ENCODE results near the gene VCY. TPM values are rescaled to one million over a fixed set of nuclear protein-coding genes. Genes with fewer than 3 reads are reported as not detected.
"Not testable (repeated sequence)": the region's sequence is repeated elsewhere in the genome, so short reads cannot be mapped to it uniquely, and the experiment has no call there.

Gene VCY
- not detected in 2 replicates for total RNA-seq

DNA sequence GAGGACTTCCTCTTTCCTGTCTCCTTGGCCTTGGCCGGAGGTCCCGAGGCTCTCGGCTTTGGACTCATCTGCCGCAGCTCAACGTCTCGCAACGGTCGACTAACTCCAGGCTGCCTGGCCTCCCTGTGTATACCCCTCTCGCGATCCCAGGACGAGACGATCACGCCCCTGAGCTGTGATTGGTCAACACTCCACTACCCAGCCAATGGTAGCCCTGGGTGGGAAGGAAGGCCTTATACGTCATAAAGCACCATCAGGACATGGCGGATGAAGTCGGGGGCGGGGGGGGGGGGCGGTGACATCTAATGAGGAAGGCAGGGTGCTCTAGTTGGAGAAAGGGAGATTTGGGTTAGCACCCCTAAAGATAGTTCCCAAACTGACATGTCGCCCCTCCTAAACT, at the start of gene VCY:
Gene VCY (minus strand): TSS at position 101 of the 400 bp plus-strand sequence. CDS start 33 bp downstream, at position 68.
- not testable (repeated sequence) for H3K79me2 ChIP-seq (ENCODE audit: insufficient read depth, low read length); H2AFZ ChIP-seq (ENCODE audit: low read length); H3K9me3 ChIP-seq (ENCODE audit: low read depth, low read length); H3K27me3 ChIP-seq (ENCODE audit: insufficient read depth, low read length); H4K20me1 ChIP-seq (ENCODE audit: insufficient read depth, low read length); H3K4me1 ChIP-seq (ENCODE audit: insufficient read depth, low read length); H3K4me2 ChIP-seq (ENCODE audit: insufficient read depth, low read length); H3K36me3 ChIP-seq (ENCODE audit: insufficient read depth, low read length); DNase-seq (ENCODE audit: insufficient read length, low spot score, missing footprints); H3K27ac ChIP-seq (ENCODE audit: low read depth, low read length); H3K4me3 ChIP-seq (ENCODE audit: insufficient read depth, low read length)

DNA sequence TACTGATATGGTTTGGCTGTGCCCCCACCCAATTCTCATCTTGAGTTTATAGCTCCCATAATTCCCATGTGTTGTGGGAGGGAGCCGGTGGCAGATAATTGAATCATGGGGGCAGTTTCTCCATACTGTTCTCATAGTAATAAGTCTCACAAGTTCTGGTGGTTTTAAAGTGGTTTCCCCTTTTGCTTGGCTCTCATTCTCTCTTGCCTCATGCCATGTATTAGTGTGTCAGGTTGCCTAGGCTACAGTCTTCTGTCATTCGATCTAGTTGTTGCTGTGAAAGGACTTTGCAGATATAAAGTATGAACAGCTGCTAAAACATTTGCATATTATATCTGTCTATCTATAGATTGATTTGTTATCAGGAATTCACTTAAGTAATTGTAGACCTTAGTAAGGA, 44.1 kb upstream of the VCY start:
- H3K9me3 ChIP-seq (ENCODE audit: low read depth, low read length); H3K4me1 ChIP-seq (ENCODE audit: insufficient read depth, low read length); H3K36me3 ChIP-seq (ENCODE audit: insufficient read depth, low read length); H2AFZ ChIP-seq (ENCODE audit: low read length); H3K4me3 ChIP-seq (ENCODE audit: insufficient read depth, low read length); H3K27me3 ChIP-seq (ENCODE audit: insufficient read depth, low read length); DNase-seq (ENCODE audit: insufficient read length, low spot score, missing footprints); H3K27ac ChIP-seq (ENCODE audit: low read depth, low read length); H3K4me2 ChIP-seq (ENCODE audit: insufficient read depth, low read length); H3K79me2 ChIP-seq (ENCODE audit: insufficient read depth, low read length); H4K20me1 ChIP-seq (ENCODE audit: insufficient read depth, low read length): not testable (repeated sequence)

DNA sequence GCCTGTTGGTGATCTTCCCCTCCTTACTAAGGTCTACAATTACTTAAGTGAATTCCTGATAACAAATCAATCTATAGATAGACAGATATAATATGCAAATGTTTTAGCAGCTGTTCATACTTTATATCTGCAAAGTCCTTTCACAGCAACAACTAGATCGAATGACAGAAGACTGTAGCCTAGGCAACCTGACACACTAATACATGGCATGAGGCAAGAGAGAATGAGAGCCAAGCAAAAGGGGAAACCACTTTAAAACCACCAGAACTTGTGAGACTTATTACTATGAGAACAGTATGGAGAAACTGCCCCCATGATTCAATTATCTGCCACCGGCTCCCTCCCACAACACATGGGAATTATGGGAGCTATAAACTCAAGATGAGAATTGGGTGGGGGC, 25.6 kb upstream of the VCY start:
- H3K27me3 ChIP-seq (ENCODE audit: insufficient read depth, low read length); DNase-seq (ENCODE audit: insufficient read length, low spot score, missing footprints); H3K4me3 ChIP-seq (ENCODE audit: insufficient read depth, low read length); H3K9me3 ChIP-seq (ENCODE audit: low read depth, low read length); H3K79me2 ChIP-seq (ENCODE audit: insufficient read depth, low read length); H2AFZ ChIP-seq (ENCODE audit: low read length); H4K20me1 ChIP-seq (ENCODE audit: insufficient read depth, low read length); H3K4me2 ChIP-seq (ENCODE audit: insufficient read depth, low read length); H3K27ac ChIP-seq (ENCODE audit: low read depth, low read length); H3K36me3 ChIP-seq (ENCODE audit: insufficient read depth, low read length); H3K4me1 ChIP-seq (ENCODE audit: insufficient read depth, low read length): not testable (repeated sequence)

DNA sequence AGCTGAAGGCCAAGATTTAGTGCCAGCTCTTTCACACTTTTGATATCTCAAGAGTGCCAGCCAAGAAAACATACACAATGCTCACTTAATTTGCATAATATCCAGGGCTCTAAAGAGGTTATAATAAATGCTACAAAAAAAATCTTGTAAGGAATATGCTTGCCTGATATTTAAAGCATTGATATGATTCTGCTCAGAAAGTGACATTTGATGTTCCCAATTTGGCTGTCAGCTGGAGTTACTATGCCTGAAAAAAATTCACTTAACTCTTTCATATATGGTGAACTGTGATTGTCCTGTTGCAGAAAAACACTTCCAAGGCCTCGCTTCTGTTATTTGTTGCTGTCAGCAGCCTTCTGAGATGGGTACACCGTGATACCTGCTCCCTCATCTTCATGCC, 43.9 kb downstream of the VCY start:
- H3K4me3 ChIP-seq (ENCODE audit: insufficient read depth, low read length); H4K20me1 ChIP-seq (ENCODE audit: insufficient read depth, low read length); H3K4me1 ChIP-seq (ENCODE audit: insufficient read depth, low read length); H3K27me3 ChIP-seq (ENCODE audit: insufficient read depth, low read length); H2AFZ ChIP-seq (ENCODE audit: low read length); H3K79me2 ChIP-seq (ENCODE audit: insufficient read depth, low read length); H3K9me3 ChIP-seq (ENCODE audit: low read depth, low read length); H3K27ac ChIP-seq (ENCODE audit: low read depth, low read length); H3K4me2 ChIP-seq (ENCODE audit: insufficient read depth, low read length); DNase-seq (ENCODE audit: insufficient read length, low spot score, missing footprints); H3K36me3 ChIP-seq (ENCODE audit: insufficient read depth, low read length): not testable (repeated sequence)

Other genes starting within 250 kb of the VCY start
- gene VCY1B, start 69.8 kb upstream of the VCY start, total RNA-seq: not detected in 2 replicates

All from osteoblast (primary cell).